GM18526 (cell line): Measurements from ENCODE around the gene KIAA1755.

Source experiments
- POLR2A ChIP-seq: IDR thresholded peaks from 3 replicates; pipeline ENCODE4 v1.6.1; 2011; ENCODE audit not compliant: insufficient read length; ENCODE audit errors: extremely low read depth

Gene KIAA1755

GRCh38 chr20:38208523-38208922 lies 52.0 kb downstream of the KIAA1755 start:
- no peak for TF ChIP-seq POLR2A

- TF ChIP-seq POLR2A: no peak
These were observed 52.4 kb downstream of the KIAA1755 start for GRCh38 chr20:38208088-38208487.

GRCh38 chr20:38207621-38208020 lies 52.9 kb downstream of the KIAA1755 start:
- no peak for TF ChIP-seq POLR2A

GRCh38 chr20:38205001-38205400 lies 55.5 kb downstream of the KIAA1755 start:
- TF ChIP-seq POLR2A: no peak

- no peak for TF ChIP-seq POLR2A
These were observed 56.6 kb downstream of the KIAA1755 start for GRCh38 chr20:38203981-38204357.

- TF ChIP-seq POLR2A: no peak
These were observed 57.1 kb downstream of the KIAA1755 start for GRCh38 chr20:38203337-38203980.

- TF ChIP-seq POLR2A: no peak
These were observed 57.6 kb downstream of the KIAA1755 start for GRCh38 chr20:38202982-38203293.

- no peak for TF ChIP-seq POLR2A
These were observed 58.2 kb downstream of the KIAA1755 start for GRCh38 chr20:38202153-38202981.

GRCh38 chr20:38201356-38201755 lies 59.2 kb downstream of the KIAA1755 start:
- TF ChIP-seq POLR2A: no peak

GRCh38 chr20:38200646-38201045 lies 59.9 kb downstream of the KIAA1755 start:
- TF ChIP-seq POLR2A: no peak

- no peak for TF ChIP-seq POLR2A
These were observed 60.8 kb downstream of the KIAA1755 start for GRCh38 chr20:38199501-38200390.

- no peak for TF ChIP-seq POLR2A
These were observed 62.2 kb downstream of the KIAA1755 start for GRCh38 chr20:38198238-38198861.

GRCh38 chr20:38197619-38198018 lies 62.9 kb downstream of the KIAA1755 start:
- no peak for TF ChIP-seq POLR2A

GRCh38 chr20:38197217-38197616 lies 63.3 kb downstream of the KIAA1755 start:
- no peak for TF ChIP-seq POLR2A

- no peak for TF ChIP-seq POLR2A
These were observed 63.9 kb downstream of the KIAA1755 start for GRCh38 chr20:38196592-38196991.
